GM23338 (cell line): ENCODE results near the gene SPATA2L. TPM values are rescaled to one million over a fixed set of nuclear protein-coding genes. Genes with fewer than 3 reads are reported as not detected.

Experiments used
- ATAC-seq: fragments of 200-7000 bp; cut with Tn5 transposase; 3 replicates; pipeline ENCODE4 v1.9.1; 2020
- DNase-seq: peaks from one replicate; pipeline ENCODE4 v3.0.0-alpha.2; 2015; ENCODE audit warnings: low spot score
- H2AFZ ChIP-seq: fragments of 200-600 bp; sonication (generic); 2 replicates; pipeline ENCODE4 v1.8.0; 2016; ENCODE audit warnings: antibody characterized with exemption, mild to moderate bottlenecking, moderate library complexity
- H3F3A ChIP-seq: fragments of 200-600 bp; sonication (generic); replicated peaks from 2 replicates; pipeline ENCODE4 v1.8.0; 2017; ENCODE audit warnings: antibody characterized with exemption, mixed run types, low read depth
- H3K27ac ChIP-seq: fragments of 200-600 bp; sonication (generic); 2 replicates; pipeline ENCODE4 v1.6.1; 2016; ENCODE audit warnings: low read depth
- H3K27me3 ChIP-seq: fragments of 200-600 bp; sonication (generic); 2 replicates; pipeline ENCODE4 v1.8.0; 2016; ENCODE audit warnings: mild to moderate bottlenecking, mixed run types, moderate library complexity; ENCODE audit not compliant: insufficient read depth
- H3K36me3 ChIP-seq: fragments of 200-600 bp; sonication (generic); 2 replicates; pipeline ENCODE4 v1.8.0; 2016; ENCODE audit warnings: mild to moderate bottlenecking; ENCODE audit not compliant: insufficient read depth
- H3K4me1 ChIP-seq: fragments of 200-600 bp; sonication (generic); 2 replicates; pipeline ENCODE4 v1.8.0; 2016; ENCODE audit warnings: mild to moderate bottlenecking, moderate library complexity; ENCODE audit not compliant: insufficient read depth
- H3K4me2 ChIP-seq: fragments of 200-600 bp; sonication (generic); 2 replicates; pipeline ENCODE4 v1.7.1; 2017; ENCODE audit warnings: mixed run types
- H3K4me3 ChIP-seq: fragments of 200-600 bp; sonication (generic); 2 replicates; pipeline ENCODE4 v1.6.1; 2016; ENCODE audit warnings: mixed run types
- H3K79me2 ChIP-seq: fragments of 200-600 bp; sonication (generic); replicated peaks from 2 replicates; pipeline ENCODE4 v1.8.0; 2017; ENCODE audit warnings: mild to moderate bottlenecking; ENCODE audit not compliant: insufficient read depth
- H3K9me2 ChIP-seq: fragments of 200-600 bp; sonication (generic); 2 replicates; pipeline ENCODE4 v1.8.0; 2017; ENCODE audit not compliant: insufficient read depth
- H4K20me1 ChIP-seq: fragments of 200-600 bp; sonication (generic); replicated peaks from 2 replicates; pipeline ENCODE4 v1.8.0; 2017; ENCODE audit warnings: mild to moderate bottlenecking; ENCODE audit not compliant: insufficient read depth
- H3K27ac Mint-ChIP-seq: 2 replicates; pipeline ENCODE4 v1.8.0; 2020; ENCODE audit warnings: inconsistent platforms, mild to moderate bottlenecking, moderate library complexity, mixed read lengths
- H3K27me3 Mint-ChIP-seq: 3 replicates; pipeline ENCODE4 v1.8.0; 2022; ENCODE audit warnings: low read depth, mild to moderate bottlenecking, moderate library complexity, mixed read lengths, inconsistent platforms; ENCODE audit not compliant: insufficient read depth, poor library complexity
- H3K36me3 Mint-ChIP-seq: 3 replicates; pipeline ENCODE4 v1.8.0; 2021; ENCODE audit warnings: low read depth, mild to moderate bottlenecking, inconsistent platforms, moderate library complexity, mixed read lengths
- H3K4me1 Mint-ChIP-seq: 3 replicates; pipeline ENCODE4 v1.8.0; 2020; ENCODE audit warnings: mild to moderate bottlenecking, inconsistent platforms, mixed read lengths
- H3K4me3 Mint-ChIP-seq: 3 replicates; pipeline ENCODE4 v1.8.0; 2021; ENCODE audit warnings: moderate library complexity, mild to moderate bottlenecking, inconsistent platforms, mixed read lengths
- H3K9me3 Mint-ChIP-seq: 3 replicates; pipeline ENCODE4 v1.8.0; 2020; ENCODE audit warnings: moderate library complexity, mild to moderate bottlenecking, inconsistent platforms, mixed read lengths
- CREB1 ChIP-seq: fragments of 250-450 bp; sonication (Bioruptor Pico); IDR thresholded peaks from 2 replicates; pipeline ENCODE4 v1.5.0; 2020; ENCODE audit warnings: low read depth, mild to moderate bottlenecking, moderate library complexity
- JUNB ChIP-seq: IDR thresholded peaks from one replicate; pipeline ENCODE4 v1.6.1; 2016; ENCODE audit warnings: antibody characterized with exemption; ENCODE audit not compliant: unreplicated experiment
- NANOG ChIP-seq: IDR thresholded peaks from 2 replicates; pipeline ENCODE4 v1.6.1; 2016; ENCODE audit warnings: antibody characterized with exemption, borderline replicate concordance
- POLR2AphosphoS5 ChIP-seq: IDR thresholded peaks from 2 replicates; pipeline ENCODE4 v1.6.1; 2016; ENCODE audit warnings: antibody characterized with exemption, low read depth
- STAT1 ChIP-seq: IDR thresholded peaks from one replicate; pipeline ENCODE4 v1.6.1; 2016; ENCODE audit warnings: antibody characterized with exemption; ENCODE audit not compliant: unreplicated experiment
- ZNF114 ChIP-seq: fragments of 250-450 bp; sonication (Bioruptor Pico); IDR thresholded peaks from 2 replicates; pipeline ENCODE4 v1.5.0; 2020; ENCODE audit warnings: mild to moderate bottlenecking, moderate library complexity
- ZNF331 ChIP-seq: fragments of 250-450 bp; sonication (Bioruptor Pico); IDR thresholded peaks from 2 replicates; pipeline ENCODE4 v1.5.0; 2020; ENCODE audit warnings: low read depth, mild to moderate bottlenecking, moderate library complexity
- polyA plus RNA-seq: library from polyadenylated mRNA; unstranded; fragments of >200 nt; fragmentation: Nextera tagmentation; extraction: Ambion mirVana; gene quantifications from 2 replicates; pipeline ENCODE4 v1.2.1, GENCODE V29; 2016
- total RNA-seq: library from RNA; depleted of rRNA; stranded (reverse); fragments of >200 nt; shearing (Covaris generic); gene quantifications from 2 replicates; pipeline ENCODE4 v1.2.3, GENCODE V29; 2014
- TF ChIP-seq, protein P1 (sequence below): IDR thresholded peaks from one replicate; pipeline ENCODE4 v1.6.1; 2018; ENCODE audit warnings: antibody characterized with exemption; ENCODE audit not compliant: unreplicated experiment
- TF ChIP-seq, protein P2 (sequence below): IDR thresholded peaks from 2 replicates; pipeline ENCODE4 v1.6.1; 2016; ENCODE audit warnings: antibody characterized with exemption
- TF ChIP-seq, protein P3 (sequence below), 2 experiments: fragments of 200-600 bp in 1 of 2; sonication (generic) in 1 of 2; conservative IDR thresholded peaks; 2 replicates each; pipeline versions ENCODE4 v1.5.1 to v1.6.1; 2016 to 2017; ENCODE audit warnings: antibody characterized with exemption in 2 of 2, low read depth in 2 of 2, mild to moderate bottlenecking in 2 of 2, moderate library complexity in 1 of 2

Gene SPATA2L
- total and polyA plus RNA-seq, 2 experiments from 2014 or later: 6.9 to 26.2 TPM

GRCh38 chr16:89723279-89724250, 22.1 kb upstream of the SPATA2L start:
- Mint-ChIP-seq H3K27me3 (peaks cover 36% of the 10 kb centered on the region), H3K36me3 (peaks cover 16% of the 10 kb centered on the region), H3K9me3 (no peaks in the 10 kb centered on the region; the same call in 2 of the 3 replicates), H3K27ac (no peak overlapping the region), H3K4me1 (peaks cover 16% of the 10 kb centered on the region; the same call in 2 of the 3 replicates), H3K4me3 (peak overlapping the region; percentile 69; the same call in 2 of the 3 replicates)
- no peak overlapping the region for H2AFZ ChIP-seq
- DNase-seq: no peak
- no peak for ATAC-seq
- 0 out of 2 replicates have a peak, but pooled peaks cover 4% of the 10 kb centered on the region for H3K36me3 ChIP-seq
- no peak for TF ChIP-seq ZNF331 (CRISPR knock-in tag)
- no peak for TF ChIP-seq STAT1
- no peak for TF ChIP-seq CREB1 (CRISPR knock-in tag)
- no peak for TF ChIP-seq POLR2AphosphoS5
- no peak for TF ChIP-seq JUNB
- TF ChIP-seq, protein P1, sequence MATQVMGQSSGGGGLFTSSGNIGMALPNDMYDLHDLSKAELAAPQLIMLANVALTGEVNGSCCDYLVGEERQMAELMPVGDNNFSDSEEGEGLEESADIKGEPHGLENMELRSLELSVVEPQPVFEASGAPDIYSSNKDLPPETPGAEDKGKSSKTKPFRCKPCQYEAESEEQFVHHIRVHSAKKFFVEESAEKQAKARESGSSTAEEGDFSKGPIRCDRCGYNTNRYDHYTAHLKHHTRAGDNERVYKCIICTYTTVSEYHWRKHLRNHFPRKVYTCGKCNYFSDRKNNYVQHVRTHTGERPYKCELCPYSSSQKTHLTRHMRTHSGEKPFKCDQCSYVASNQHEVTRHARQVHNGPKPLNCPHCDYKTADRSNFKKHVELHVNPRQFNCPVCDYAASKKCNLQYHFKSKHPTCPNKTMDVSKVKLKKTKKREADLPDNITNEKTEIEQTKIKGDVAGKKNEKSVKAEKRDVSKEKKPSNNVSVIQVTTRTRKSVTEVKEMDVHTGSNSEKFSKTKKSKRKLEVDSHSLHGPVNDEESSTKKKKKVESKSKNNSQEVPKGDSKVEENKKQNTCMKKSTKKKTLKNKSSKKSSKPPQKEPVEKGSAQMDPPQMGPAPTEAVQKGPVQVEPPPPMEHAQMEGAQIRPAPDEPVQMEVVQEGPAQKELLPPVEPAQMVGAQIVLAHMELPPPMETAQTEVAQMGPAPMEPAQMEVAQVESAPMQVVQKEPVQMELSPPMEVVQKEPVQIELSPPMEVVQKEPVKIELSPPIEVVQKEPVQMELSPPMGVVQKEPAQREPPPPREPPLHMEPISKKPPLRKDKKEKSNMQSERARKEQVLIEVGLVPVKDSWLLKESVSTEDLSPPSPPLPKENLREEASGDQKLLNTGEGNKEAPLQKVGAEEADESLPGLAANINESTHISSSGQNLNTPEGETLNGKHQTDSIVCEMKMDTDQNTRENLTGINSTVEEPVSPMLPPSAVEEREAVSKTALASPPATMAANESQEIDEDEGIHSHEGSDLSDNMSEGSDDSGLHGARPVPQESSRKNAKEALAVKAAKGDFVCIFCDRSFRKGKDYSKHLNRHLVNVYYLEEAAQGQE: no peak
- TF ChIP-seq NANOG: no peak
- TF ChIP-seq ZNF114 (CRISPR knock-in tag): no peak
- H4K20me1 ChIP-seq: peaks cover 15% of the 10 kb centered on the region; the same call in 1 of the 2 replicates
- H3K27ac ChIP-seq: no peak overlapping the region
- peaks cover 28% of the 10 kb centered on the region for H3F3A ChIP-seq
- H3K4me2 ChIP-seq: no peak overlapping the region; the same call in 1 of the 2 replicates
- peaks cover 13% of the 10 kb centered on the region for H3K4me1 ChIP-seq
- H3K9me2 ChIP-seq: no peaks in the 10 kb centered on the region
- H3K79me2 ChIP-seq: no peaks in the 10 kb centered on the region
- peaks cover 52% of the 10 kb centered on the region for H3K27me3 ChIP-seq
- no peak overlapping the region for H3K4me3 ChIP-seq

- Histone ChIP-seq H3K4me3 (peak overlapping the region; percentile 77), H3K4me1 (peaks cover 13% of the 10 kb centered on the region), H3K27ac (no peak overlapping the region), H3K4me2 (peak overlapping the region; percentile 93), H4K20me1 (peaks cover 14% of the 10 kb centered on the region; the same call in 1 of the 2 replicates), H2AFZ (peak overlapping the region; percentile 72; the same call in 1 of the 2 replicates), H3K9me2 (no peaks in the 10 kb centered on the region), H3K36me3 (0 out of 2 replicates have a peak, but pooled peaks cover 4% of the 10 kb centered on the region), H3F3A (peaks cover 35% of the 10 kb centered on the region), H3K79me2 (no peaks in the 10 kb centered on the region), H3K27me3 (peaks cover 60% of the 10 kb centered on the region)
- Mint-ChIP-seq H3K4me1 (peaks cover 16% of the 10 kb centered on the region), H3K27me3 (peaks cover 44% of the 10 kb centered on the region), H3K9me3 (no peaks in the 10 kb centered on the region; the same call in 2 of the 3 replicates), H3K4me3 (peak overlapping the region; percentile 69), H3K27ac (no peak overlapping the region), H3K36me3 (peaks cover 24% of the 10 kb centered on the region)
- ATAC-seq (peak; percentile 5), DNase-seq (peak; percentile 60)
- no peak for TF ChIP-seq JUNB
- TF ChIP-seq NANOG: no peak
- TF ChIP-seq ZNF331 (CRISPR knock-in tag): no peak
- TF ChIP-seq, protein P2, sequence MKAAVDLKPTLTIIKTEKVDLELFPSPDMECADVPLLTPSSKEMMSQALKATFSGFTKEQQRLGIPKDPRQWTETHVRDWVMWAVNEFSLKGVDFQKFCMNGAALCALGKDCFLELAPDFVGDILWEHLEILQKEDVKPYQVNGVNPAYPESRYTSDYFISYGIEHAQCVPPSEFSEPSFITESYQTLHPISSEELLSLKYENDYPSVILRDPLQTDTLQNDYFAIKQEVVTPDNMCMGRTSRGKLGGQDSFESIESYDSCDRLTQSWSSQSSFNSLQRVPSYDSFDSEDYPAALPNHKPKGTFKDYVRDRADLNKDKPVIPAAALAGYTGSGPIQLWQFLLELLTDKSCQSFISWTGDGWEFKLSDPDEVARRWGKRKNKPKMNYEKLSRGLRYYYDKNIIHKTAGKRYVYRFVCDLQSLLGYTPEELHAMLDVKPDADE: 0 out of 2 replicates have a peak, but pooled peaks have one; percentile 1
- TF ChIP-seq, protein P3, sequence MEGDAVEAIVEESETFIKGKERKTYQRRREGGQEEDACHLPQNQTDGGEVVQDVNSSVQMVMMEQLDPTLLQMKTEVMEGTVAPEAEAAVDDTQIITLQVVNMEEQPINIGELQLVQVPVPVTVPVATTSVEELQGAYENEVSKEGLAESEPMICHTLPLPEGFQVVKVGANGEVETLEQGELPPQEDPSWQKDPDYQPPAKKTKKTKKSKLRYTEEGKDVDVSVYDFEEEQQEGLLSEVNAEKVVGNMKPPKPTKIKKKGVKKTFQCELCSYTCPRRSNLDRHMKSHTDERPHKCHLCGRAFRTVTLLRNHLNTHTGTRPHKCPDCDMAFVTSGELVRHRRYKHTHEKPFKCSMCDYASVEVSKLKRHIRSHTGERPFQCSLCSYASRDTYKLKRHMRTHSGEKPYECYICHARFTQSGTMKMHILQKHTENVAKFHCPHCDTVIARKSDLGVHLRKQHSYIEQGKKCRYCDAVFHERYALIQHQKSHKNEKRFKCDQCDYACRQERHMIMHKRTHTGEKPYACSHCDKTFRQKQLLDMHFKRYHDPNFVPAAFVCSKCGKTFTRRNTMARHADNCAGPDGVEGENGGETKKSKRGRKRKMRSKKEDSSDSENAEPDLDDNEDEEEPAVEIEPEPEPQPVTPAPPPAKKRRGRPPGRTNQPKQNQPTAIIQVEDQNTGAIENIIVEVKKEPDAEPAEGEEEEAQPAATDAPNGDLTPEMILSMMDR (conservative IDR thresholded peaks at IDR 0.05; ENCODE audit: low read depth in 2 of 2): no peak
- TF ChIP-seq, protein P1: no peak
Measured at GRCh38 chr16:89722392-89723278, 21.1 kb upstream of the SPATA2L start.
